ENCODE measurements around the gene AKT1S1. TPM values are rescaled to one million over a fixed set of nuclear protein-coding genes. Genes with fewer than 3 reads are reported as not detected.

AKT1S1 gene
- total and polyA plus RNA-seq, 2 of the 13 experiments (the other 11 are each of a cell fraction or from before 2014, with no cell fraction given) = 13.5 to 27.8 TPM

GRCh38 chr19:49877020-49877878 lies at the start of gene AKT1S1, which contains the start of gene TBC1D17 (continued):
- TF ChIP-seq AFF4 (CRISPR knock-in tag; IDR thresholded peaks at IDR 0.05) (no peak), SP4 (CRISPR knock-in tag; IDR thresholded peaks at IDR 0.05) (peak; percentile 83), ZNF552 (CRISPR knock-in tag; IDR thresholded peaks at IDR 0.05; ENCODE audit: borderline replicate concordance) (0 out of 2 replicates have a peak, but pooled peaks have one; percentile 35), CCDC6 (CRISPR knock-in tag; IDR thresholded peaks at IDR 0.05) (0 out of 2 replicates have a peak, but pooled peaks have one; percentile 73), HOXA7 (CRISPR knock-in tag; IDR thresholded peaks at IDR 0.05) (no peak), U2AF1 (optimal IDR thresholded peaks at IDR 0.05; ENCODE audit: low read depth, low read length) (no peak), ZSCAN30 (CRISPR knock-in tag; IDR thresholded peaks at IDR 0.05) (no peak; the same call in 1 of the 2 replicates), SIX4 (CRISPR knock-in tag; IDR thresholded peaks at IDR 0.05) (no peak), KDM4B (CRISPR knock-in tag; IDR thresholded peaks at IDR 0.05) (no peak), ZNF75D (CRISPR knock-in tag; IDR thresholded peaks at IDR 0.05; ENCODE audit: borderline replicate concordance) (no peak), ZNF317 (CRISPR knock-in tag; IDR thresholded peaks at IDR 0.05) (no peak), MTF1 (CRISPR knock-in tag; IDR thresholded peaks at IDR 0.05) (no peak), PLRG1 (conservative IDR thresholded peaks at IDR 0.05) (no peak), YY1 (IDR thresholded peaks at IDR 0.05; ENCODE audit: insufficient read depth, insufficient replicate concordance, low read depth, low read length) (peak; percentile 94), ZNF574 (CRISPR knock-in tag; IDR thresholded peaks at IDR 0.05) (peak; percentile 66), CENPT (CRISPR knock-in tag; IDR thresholded peaks at IDR 0.05; ENCODE audit: low read depth) (no peak), ZNF350 (CRISPR knock-in tag; IDR thresholded peaks at IDR 0.05; ENCODE audit: borderline replicate concordance, low read depth) (peak; percentile 14; the same call in 1 of the 2 replicates), ZNF629 (CRISPR knock-in tag; conservative IDR thresholded peaks at IDR 0.05) (no peak), TBP (CRISPR knock-in tag; IDR thresholded peaks at IDR 0.05) (no peak), ZNF780A (CRISPR knock-in tag; IDR thresholded peaks at IDR 0.05) (no peak), MIER3 (CRISPR knock-in tag; IDR thresholded peaks at IDR 0.05; ENCODE audit: borderline replicate concordance) (no peak; the same call in 1 of the 2 replicates), SKI (IDR thresholded peaks at IDR 0.05; ENCODE audit: partially characterized antibody) (no peak)
- TF ChIP-seq, protein P1, sequence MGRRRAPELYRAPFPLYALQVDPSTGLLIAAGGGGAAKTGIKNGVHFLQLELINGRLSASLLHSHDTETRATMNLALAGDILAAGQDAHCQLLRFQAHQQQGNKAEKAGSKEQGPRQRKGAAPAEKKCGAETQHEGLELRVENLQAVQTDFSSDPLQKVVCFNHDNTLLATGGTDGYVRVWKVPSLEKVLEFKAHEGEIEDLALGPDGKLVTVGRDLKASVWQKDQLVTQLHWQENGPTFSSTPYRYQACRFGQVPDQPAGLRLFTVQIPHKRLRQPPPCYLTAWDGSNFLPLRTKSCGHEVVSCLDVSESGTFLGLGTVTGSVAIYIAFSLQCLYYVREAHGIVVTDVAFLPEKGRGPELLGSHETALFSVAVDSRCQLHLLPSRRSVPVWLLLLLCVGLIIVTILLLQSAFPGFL (CRISPR knock-in tag; IDR thresholded peaks at IDR 0.05) = no peak
